HepG2 (cell line): Measurements from ENCODE around the gene MYADML2. TPM values are rescaled to one million over a fixed set of nuclear protein-coding genes. Genes with fewer than 3 reads are reported as not detected.

ENCODE experiments used
- AGO1 ChIP-seq: fragments of 200-400 bp; formaldehyde crosslinking; IDR thresholded peaks from 2 replicates; pipeline ENCODE4 v1.6.1; 2017; ENCODE audit warnings: mild to moderate bottlenecking, low read depth, low read length, moderate library complexity; ENCODE audit not compliant: poor library complexity, severe bottlenecking
- ELF1 ChIP-seq: sonication (generic); formaldehyde crosslinking; IDR thresholded peaks from 2 replicates; pipeline ENCODE4 v1.4.0; 2020; ENCODE audit warnings: missing genetic modification reagents
- HMG20B ChIP-seq: conservative IDR thresholded peaks from 2 replicates; pipeline ENCODE4 v1.6.1; 2016; ENCODE audit warnings: missing genetic modification reagents, missing compliant biosample characterization
- KIAA2018 ChIP-seq: sonication (generic); formaldehyde crosslinking; IDR thresholded peaks from 2 replicates; pipeline ENCODE4 v1.5.0; 2020; ENCODE audit warnings: mild to moderate bottlenecking, missing genetic modification reagents, borderline replicate concordance
- MEIS1 ChIP-seq: sonication (generic); formaldehyde crosslinking; IDR thresholded peaks from 2 replicates; pipeline ENCODE4 v1.9.0; 2021; ENCODE audit warnings: mild to moderate bottlenecking, missing genetic modification reagents, moderate library complexity, borderline replicate concordance
- POGK ChIP-seq: sonication (generic); formaldehyde crosslinking; conservative IDR thresholded peaks from 2 replicates; pipeline ENCODE4 v1.8.0; 2022; ENCODE audit warnings: mild to moderate bottlenecking, moderate library complexity, missing genetic modification reagents
- POLR2A ChIP-seq, 2 experiments: IDR thresholded peaks; 2 replicates each; pipeline ENCODE4 v1.6.1; 2011; ENCODE audit warnings: low read depth in 2 of 2, low read length in 2 of 2, mild to moderate bottlenecking in 1 of 2, moderate library complexity in 1 of 2; ENCODE audit not compliant: insufficient read depth in 1 of 2
- SMYD3 ChIP-seq: sonication (generic); formaldehyde crosslinking; IDR thresholded peaks from 2 replicates; pipeline ENCODE4 v1.8.1; 2023; ENCODE audit warnings: mild to moderate bottlenecking, missing genetic modification reagents
- ZHX1 ChIP-seq: sonication (generic); formaldehyde crosslinking; IDR thresholded peaks from 2 replicates; pipeline ENCODE4 v1.8.1; 2022; ENCODE audit warnings: low read depth, mild to moderate bottlenecking, missing genetic modification reagents
- ZNF510 ChIP-seq: sonication (generic); formaldehyde crosslinking; IDR thresholded peaks from 2 replicates; pipeline ENCODE4 v1.4.0; 2020; ENCODE audit warnings: low read depth, mild to moderate bottlenecking, missing genetic modification reagents
- ZNF512B ChIP-seq: sonication (generic); formaldehyde crosslinking; IDR thresholded peaks from 2 replicates; pipeline ENCODE4 v1.5.1; 2020; ENCODE audit warnings: missing genetic modification reagents, mild to moderate bottlenecking, borderline replicate concordance
- polyA plus RNA-seq, 8 experiments: library from polyadenylated mRNA; depleted of rRNA in 3 of 8; stranded (reverse) in 7 of 8; unstranded in 1 of 8; fragments of >200 nt; fragmentation: Illumina TruSeq in 4 of 8; extraction: Trizol in 4 of 8; gene quantifications; 2 replicates each; pipeline versions ENCODE4 v1.2.1 to v1.2.3, GENCODE V29; 2011 to 2016; ENCODE audit warnings: low read depth in 4 of 8, missing spikeins in 1 of 8, mixed read lengths in 1 of 8; ENCODE audit not compliant: insufficient read depth in 1 of 8
- total RNA-seq, 5 experiments: library from RNA; depleted of rRNA; stranded (reverse); fragments of >200 nt; fragmentation: Illumina TruSeq; extraction: Trizol; gene quantifications; 2 replicates each; pipeline ENCODE4 v1.2.3, GENCODE V29; 2016; ENCODE audit warnings: low read depth in 1 of 5

Gene MYADML2
- total and polyA plus RNA-seq, 2 of the 13 experiments (the other 11 are each of a cell fraction or from before 2014, with no cell fraction given) = not detected

- TF ChIP-seq KIAA2018 (CRISPR knock-in tag) (no peak), ZNF510 (no peak), POLR2A (IDR thresholded peaks at IDR 0.05; ENCODE audit: insufficient read depth in 1 of 2, low read depth in 2 of 2, low read length in 2 of 2) (peak in 1 of 2 experiments; percentile 58; a peak in 1 of 4 replicates), SMYD3 (CRISPR knock-in tag) (no peak), AGO1 (peak; percentile 60), POGK (no peak), MEIS1 (CRISPR knock-in tag) (0 out of 2 replicates have a peak, but pooled peaks have one; percentile 28), ZNF512B (CRISPR knock-in tag) (no peak), ELF1 (CRISPR knock-in tag) (peak; percentile 32; the same call in 1 of the 2 replicates), HMG20B (CRISPR knock-in tag) (no peak), ZHX1 (CRISPR knock-in tag) (no peak)
Observed at GRCh38 chr17:81962499-81963441, 15.7 kb upstream of the MYADML2 start (continued).
